ENCODE measurements around the gene PACRG.

DNA sequence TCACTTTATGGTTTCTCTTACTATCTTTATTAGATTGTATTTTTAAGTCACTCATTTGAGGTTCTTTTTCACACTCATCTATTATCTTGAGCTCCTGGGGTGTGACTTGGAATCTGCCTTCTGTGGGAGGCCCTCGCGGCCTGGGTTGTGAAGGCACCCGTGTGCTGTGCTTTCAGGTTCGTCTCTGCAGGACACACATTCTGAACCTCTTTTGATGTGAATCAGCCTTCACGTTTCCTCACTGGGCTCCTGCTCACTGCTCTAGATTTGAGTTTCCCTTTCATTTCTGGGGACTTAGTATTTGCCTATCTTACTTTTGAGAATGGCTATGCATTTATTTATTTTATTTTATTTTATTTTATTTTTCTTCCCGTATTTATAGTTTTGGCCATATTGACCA, 97.8 kb downstream of the PACRG start:
- TF ChIP-seq, protein P1, sequence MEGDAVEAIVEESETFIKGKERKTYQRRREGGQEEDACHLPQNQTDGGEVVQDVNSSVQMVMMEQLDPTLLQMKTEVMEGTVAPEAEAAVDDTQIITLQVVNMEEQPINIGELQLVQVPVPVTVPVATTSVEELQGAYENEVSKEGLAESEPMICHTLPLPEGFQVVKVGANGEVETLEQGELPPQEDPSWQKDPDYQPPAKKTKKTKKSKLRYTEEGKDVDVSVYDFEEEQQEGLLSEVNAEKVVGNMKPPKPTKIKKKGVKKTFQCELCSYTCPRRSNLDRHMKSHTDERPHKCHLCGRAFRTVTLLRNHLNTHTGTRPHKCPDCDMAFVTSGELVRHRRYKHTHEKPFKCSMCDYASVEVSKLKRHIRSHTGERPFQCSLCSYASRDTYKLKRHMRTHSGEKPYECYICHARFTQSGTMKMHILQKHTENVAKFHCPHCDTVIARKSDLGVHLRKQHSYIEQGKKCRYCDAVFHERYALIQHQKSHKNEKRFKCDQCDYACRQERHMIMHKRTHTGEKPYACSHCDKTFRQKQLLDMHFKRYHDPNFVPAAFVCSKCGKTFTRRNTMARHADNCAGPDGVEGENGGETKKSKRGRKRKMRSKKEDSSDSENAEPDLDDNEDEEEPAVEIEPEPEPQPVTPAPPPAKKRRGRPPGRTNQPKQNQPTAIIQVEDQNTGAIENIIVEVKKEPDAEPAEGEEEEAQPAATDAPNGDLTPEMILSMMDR (optimal IDR thresholded peaks at IDR 0.05 in 1 of 3, IDR thresholded peaks at IDR 0.05 in 1 of 3, conservative IDR thresholded peaks at IDR 0.05 in 1 of 3; ENCODE audit: extremely low read depth in 1 of 3, insufficient read depth in 2 of 3, low read length in 3 of 3) = no peak
- TF ChIP-seq EZH2 (IDR thresholded peaks at IDR 0.05; ENCODE audit: low read length) = no peak
